HFFc6 (cell line): ENCODE data around the gene NME5. TPM values are rescaled to one million over a fixed set of nuclear protein-coding genes. Genes with fewer than 3 reads are reported as not detected.

ENCODE experiments used
- DNase-seq: peaks from one replicate; pipeline ENCODE4 v3.0.0-alpha.2; 2018
- H3K27ac Mint-ChIP-seq: 2 replicates; pipeline ENCODE4 v1.8.0; 2020; ENCODE audit warnings: mild to moderate bottlenecking, mixed read lengths
- H3K27me3 Mint-ChIP-seq: 2 replicates; pipeline ENCODE4 v1.8.0; 2021; ENCODE audit warnings: mild to moderate bottlenecking, moderate library complexity, mixed read lengths; ENCODE audit not compliant: insufficient read depth
- H3K36me3 Mint-ChIP-seq: 2 replicates; pipeline ENCODE4 v1.8.0; 2021; ENCODE audit warnings: low read depth, mixed read lengths
- H3K4me1 Mint-ChIP-seq: 2 replicates; pipeline ENCODE4 v1.8.0; 2020; ENCODE audit warnings: low read depth, mixed read lengths
- H3K4me3 Mint-ChIP-seq: 2 replicates; pipeline ENCODE4 v1.8.0; 2020; ENCODE audit warnings: mild to moderate bottlenecking, moderate library complexity, mixed read lengths
- H3K9me3 Mint-ChIP-seq: 2 replicates; pipeline ENCODE4 v1.8.0; 2020; ENCODE audit warnings: mild to moderate bottlenecking, mixed read lengths
- CTCF ChIP-seq: fragments of 200-600 bp; sonication (generic); IDR thresholded peaks from 2 replicates; pipeline ENCODE4 v1.5.0; 2021; ENCODE audit warnings: antibody characterized with exemption, mild to moderate bottlenecking
- total RNA-seq, 6 experiments: library from RNA; stranded (reverse); fragmentation: NEBNext Ultra II Directional; extraction: Animal tissue kit (Norgen Biotek cat#: 25700); gene quantifications; 2 replicates in 1 of 6; 3 replicates in 5 of 6; pipeline ENCODE4 v1.2.3, GENCODE V29; 2021

NME5 gene
- total RNA-seq, 6 experiments from 2014 or later = 0.21 to 0.84 (median 0.42) TPM

- Mint-ChIP-seq H3K36me3 (no peaks in the 10 kb centered on the region), H3K4me3 (no peak overlapping the region), H3K9me3 (no peaks in the 10 kb centered on the region), H3K4me1 (no peaks in the 10 kb centered on the region), H3K27ac (no peak overlapping the region), H3K27me3 (peaks cover 49% of the 10 kb centered on the region)
- TF ChIP-seq CTCF = no peak
- DNase-seq = no peak
Measured at GRCh38 chr5:138092301-138092700, 46.9 kb downstream of the NME5 start.

GRCh38 chr5:138091685-138092084, 47.5 kb downstream of the NME5 start:
- Mint-ChIP-seq H3K4me3 (no peak overlapping the region), H3K9me3 (no peaks in the 10 kb centered on the region), H3K27ac (no peak overlapping the region), H3K4me1 (no peaks in the 10 kb centered on the region), H3K36me3 (no peaks in the 10 kb centered on the region), H3K27me3 (peaks cover 49% of the 10 kb centered on the region)
- no peak for TF ChIP-seq CTCF
- DNase-seq = no peak

- no peaks in the 10 kb centered on the region for H3K4me1 Mint-ChIP-seq
- H3K27ac Mint-ChIP-seq = no peak within 1 kb of the TSS
- no peak for DNase-seq
- H3K9me3 Mint-ChIP-seq = no peaks in the 10 kb centered on the region
- H3K4me3 Mint-ChIP-seq = no peak within 1 kb of the TSS
- peaks cover 16% of the 10 kb centered on the region for H3K27me3 Mint-ChIP-seq
- TF ChIP-seq CTCF = no peak
- H3K36me3 Mint-ChIP-seq = no peaks in the 10 kb centered on the region
Measured at GRCh38 chr5:138083702-138084101, 55.5 kb downstream of the NME5 start, which contains the start of gene WNT8A. Gene WNT8A (plus strand): TSS chr5:138084033. CDS start chr5:138084128, 95 bp downstream.

- Mint-ChIP-seq H3K36me3 (no peaks in the 10 kb centered on the region), H3K4me1 (no peaks in the 10 kb centered on the region), H3K27ac (no peak overlapping the region), H3K4me3 (no peak overlapping the region), H3K9me3 (no peaks in the 10 kb centered on the region), H3K27me3 (peaks cover 5% of the 10 kb centered on the region)
- DNase-seq = no peak
- 0 out of 2 replicates have a peak, but pooled peaks have one; percentile 17 for TF ChIP-seq CTCF
Measured at GRCh38 chr5:138082033-138082432, 57.2 kb downstream of the NME5 start.

GRCh38 chr5:138078006-138078643, 61.1 kb downstream of the NME5 start:
- no peaks in the 10 kb centered on the region for H3K36me3 Mint-ChIP-seq
- TF ChIP-seq CTCF = no peak
- H3K4me3 Mint-ChIP-seq = no peak overlapping the region
- no peak overlapping the region for H3K27ac Mint-ChIP-seq
- no peak for DNase-seq
- no peaks in the 10 kb centered on the region for H3K9me3 Mint-ChIP-seq
- no peaks in the 10 kb centered on the region; the same call in 1 of the 2 replicates for H3K27me3 Mint-ChIP-seq
- no peaks in the 10 kb centered on the region for H3K4me1 Mint-ChIP-seq
